A549 (cell line): ENCODE data around the gene INPP5K. TPM values are rescaled to one million over a fixed set of nuclear protein-coding genes. Genes with fewer than 3 reads are reported as not detected.

Source experiments
- ATAC-seq, 2 experiments: fragments of 200-7000 bp in 1 of 2; fragments of >200 bp in 1 of 2; cut with Nextera tagmentation in 1 of 2; cut with Tn5 transposase in 1 of 2; 3 replicates each; pipeline versions ENCODE4 v1.8.0 to v1.9.1; 2018 to 2020; ENCODE audit warnings: mild to moderate bottlenecking in 1 of 2, moderate library complexity in 1 of 2
- CTCF ChIA-PET: fragments of 300-600 bp; sonication (Branson Sonifier 250); formaldehyde crosslinking; extraction: SDS; loops from one replicate; lab custom pipeline; 2021; ENCODE audit warnings: antibody characterized with exemption, inconsistent platforms; lab: Yijun Ruan, JAX
- POLR2A ChIA-PET: fragments of 350-600 bp; formaldehyde crosslinking; extraction: SDS; loops from one replicate; lab custom pipeline; 2021; ENCODE audit warnings: antibody characterized with exemption, inconsistent platforms; lab: Yijun Ruan, JAX
- DNase-seq, 2 experiments: peaks; one replicate each; pipeline versions ENCODE4 v3.0.0 to v3.0.0-alpha.2; 2011 to 2016; ENCODE audit warnings: low read depth in 1 of 2, low spot score in 1 of 2
- FAIRE-seq: peaks from 2 replicates; lab custom pipeline; 2011; peaks lifted over from hg19 to GRCh38; lab: Jason Lieb, UNC
- H3K27ac ChIP-seq, 2 experiments: fragments of >200 bp; sonication (Bioruptor Twin); formaldehyde crosslinking; 3 replicates each; pipeline ENCODE4 v1.5.1; 2016 to 2017
- H3K4me1 ChIP-seq: fragments of >200 bp; sonication (Bioruptor Twin); formaldehyde crosslinking; 3 replicates; pipeline ENCODE4 v1.6.1; 2016
- H3K4me2 ChIP-seq: fragments of >200 bp; sonication (Bioruptor Twin); formaldehyde crosslinking; 3 replicates; pipeline ENCODE4 v1.6.1; 2016
- H3K4me3 ChIP-seq: fragments of >200 bp; sonication (Bioruptor Twin); formaldehyde crosslinking; 3 replicates; pipeline ENCODE4 v1.5.1; 2016
- H3K9me3 ChIP-seq: fragments of >200 bp; sonication (Bioruptor Twin); formaldehyde crosslinking; 3 replicates; pipeline ENCODE4 v1.6.1; 2016
- CBX8 ChIP-seq: fragments of 200-600 bp; sonication (generic); IDR thresholded peaks from 2 replicates; pipeline ENCODE4 v1.6.1; 2016
- EP300 ChIP-seq, 2 experiments: fragments of >200 bp; sonication (Bioruptor Twin); formaldehyde crosslinking; IDR thresholded peaks; 2 replicates in 1 of 2; 3 replicates in 1 of 2; pipeline ENCODE4 v1.6.1; 2016 to 2017
- FOSB ChIP-seq: fragments of 250-450 bp; sonication (Bioruptor Pico); IDR thresholded peaks from 2 replicates; pipeline ENCODE4 v1.5.0; 2020; ENCODE audit warnings: mild to moderate bottlenecking, moderate library complexity
- FOXS1 ChIP-seq: fragments of 250-450 bp; sonication (Bioruptor Pico); IDR thresholded peaks from 2 replicates; pipeline ENCODE4 v1.5.0; 2020; ENCODE audit warnings: mild to moderate bottlenecking, moderate library complexity
- GATA3 ChIP-seq: IDR thresholded peaks from 2 replicates; pipeline ENCODE4 v1.6.1; 2012; ENCODE audit warnings: borderline replicate concordance
- HDAC2 ChIP-seq: fragments of 200-600 bp; sonication (generic); IDR thresholded peaks from 2 replicates; pipeline ENCODE4 v1.6.1; 2016
- HEYL ChIP-seq: fragments of 250-450 bp; sonication (Bioruptor Pico); IDR thresholded peaks from 2 replicates; pipeline ENCODE4 v1.8.0; 2021; ENCODE audit warnings: mild to moderate bottlenecking, moderate library complexity
- HOXB13 ChIP-seq: fragments of 250-450 bp; sonication (Bioruptor Pico); IDR thresholded peaks from 2 replicates; pipeline ENCODE4 v1.5.0; 2020; ENCODE audit warnings: low read depth, mild to moderate bottlenecking, moderate library complexity
- HOXB5 ChIP-seq: fragments of 250-450 bp; sonication (Bioruptor Pico); IDR thresholded peaks from 2 replicates; pipeline ENCODE4 v1.5.0; 2020; ENCODE audit warnings: mild to moderate bottlenecking, moderate library complexity
- KDM1A ChIP-seq: fragments of 200-600 bp; sonication (generic); IDR thresholded peaks from 2 replicates; pipeline ENCODE4 v1.6.1; 2016; ENCODE audit warnings: low read depth, mild to moderate bottlenecking
- KDM5A ChIP-seq: fragments of 200-600 bp; sonication (generic); IDR thresholded peaks from 2 replicates; pipeline ENCODE4 v1.6.1; 2016; ENCODE audit warnings: antibody characterized with exemption, mild to moderate bottlenecking
- MAFK ChIP-seq: fragments of 450-650 bp; IDR thresholded peaks from 2 replicates; pipeline ENCODE4 v1.6.1; 2014; ENCODE audit not compliant: partially characterized antibody
- MAZ ChIP-seq: fragments of 150-350 bp; IDR thresholded peaks from 2 replicates; pipeline ENCODE4 v1.6.1; 2014; ENCODE audit warnings: antibody characterized with exemption, low read depth, low read length, borderline replicate concordance
- MYC ChIP-seq: IDR thresholded peaks from 2 replicates; pipeline ENCODE4 v1.6.1; 2012; ENCODE audit warnings: mild to moderate bottlenecking, inconsistent platforms, low read length, improper control_type of control experiment, borderline replicate concordance
- NPAS2 ChIP-seq: fragments of 250-450 bp; sonication (Bioruptor Pico); IDR thresholded peaks from 2 replicates; pipeline ENCODE4 v1.8.0; 2022; ENCODE audit warnings: mild to moderate bottlenecking, moderate library complexity, borderline replicate concordance
- PHF8 ChIP-seq: fragments of 200-600 bp; sonication (generic); IDR thresholded peaks from 2 replicates; pipeline ENCODE4 v1.6.1; 2016; ENCODE audit warnings: low read depth, mild to moderate bottlenecking, antibody characterized with exemption, moderate library complexity, borderline replicate concordance
- POLR2AphosphoS2 ChIP-seq: conservative IDR thresholded peaks from 2 replicates; pipeline ENCODE4 v1.6.1; 2012; ENCODE audit warnings: low read length, improper control_type of control experiment, inconsistent platforms
- RAD21 ChIP-seq, 2 experiments: fragments of >200 bp in 1 of 2; sonication (Bioruptor Twin) in 1 of 2; formaldehyde crosslinking in 1 of 2; IDR thresholded peaks in 1 of 2; conservative IDR thresholded peaks in 1 of 2; 2 replicates in 1 of 2; 3 replicates in 1 of 2; pipeline ENCODE4 v1.6.1; 2012 to 2018; ENCODE audit warnings: inconsistent platforms in 1 of 2
- RFX5 ChIP-seq: fragments of 450-650 bp; IDR thresholded peaks from 2 replicates; pipeline ENCODE4 v1.7.1; 2014; ENCODE audit warnings: antibody characterized with exemption, mild to moderate bottlenecking, moderate library complexity
- ZFP36 ChIP-seq: fragments of 450-650 bp; IDR thresholded peaks from 2 replicates; pipeline ENCODE4 v1.6.1; 2014; ENCODE audit warnings: borderline replicate concordance; ENCODE audit not compliant: partially characterized antibody
- ZNF302 ChIP-seq: fragments of 250-450 bp; sonication (Bioruptor Pico); IDR thresholded peaks from 2 replicates; pipeline ENCODE4 v1.9.0; 2021; ENCODE audit warnings: inconsistent platforms, mild to moderate bottlenecking, moderate library complexity
- WGBS: methylation state at CpG from one replicate; pipeline ENCODE4 v1.1.6; 2017; ENCODE audit errors: missing lambda C conversion rate; 5-methylcytosine and 5-hydroxymethylcytosine counted together
- polyA plus RNA-seq, 4 experiments: library from polyadenylated mRNA; depleted of rRNA in 3 of 4; stranded (reverse); fragments of >200 nt; fragmentation: RNase III in 1 of 4; extraction: RNeasy Plus Mini Kit Qiagen cat#74134 plus additional on column Dnase treatment in 1 of 4; gene quantifications; 2 replicates in 3 of 4; 3 replicates in 1 of 4; pipeline ENCODE4 v1.2.3, GENCODE V29; 2011 to 2017
- TF ChIP-seq, protein P1 (sequence below): IDR thresholded peaks from 2 replicates; pipeline ENCODE4 v1.6.1; 2012; ENCODE audit warnings: low read depth, borderline replicate concordance
- TF ChIP-seq, protein P2 (sequence below): fragments of 200-600 bp; sonication (generic); IDR thresholded peaks from 2 replicates; pipeline ENCODE4 v1.6.1; 2016; ENCODE audit warnings: antibody characterized with exemption, mild to moderate bottlenecking, moderate library complexity
- TF ChIP-seq, protein P3 (sequence below): fragments of 150-350 bp; IDR thresholded peaks from 2 replicates; pipeline ENCODE4 v1.6.1; 2014; ENCODE audit warnings: low read depth, mild to moderate bottlenecking, low read length
- TF ChIP-seq, protein P4 (sequence below): fragments of >200 bp; sonication (Bioruptor Twin); formaldehyde crosslinking; IDR thresholded peaks from 3 replicates; pipeline ENCODE4 v1.6.1; 2016

INPP5K gene
- polyA plus RNA-seq, 2 of the 4 experiments (the other 2 are of a cell fraction) = 24.3 to 30.8 TPM

DNA sequence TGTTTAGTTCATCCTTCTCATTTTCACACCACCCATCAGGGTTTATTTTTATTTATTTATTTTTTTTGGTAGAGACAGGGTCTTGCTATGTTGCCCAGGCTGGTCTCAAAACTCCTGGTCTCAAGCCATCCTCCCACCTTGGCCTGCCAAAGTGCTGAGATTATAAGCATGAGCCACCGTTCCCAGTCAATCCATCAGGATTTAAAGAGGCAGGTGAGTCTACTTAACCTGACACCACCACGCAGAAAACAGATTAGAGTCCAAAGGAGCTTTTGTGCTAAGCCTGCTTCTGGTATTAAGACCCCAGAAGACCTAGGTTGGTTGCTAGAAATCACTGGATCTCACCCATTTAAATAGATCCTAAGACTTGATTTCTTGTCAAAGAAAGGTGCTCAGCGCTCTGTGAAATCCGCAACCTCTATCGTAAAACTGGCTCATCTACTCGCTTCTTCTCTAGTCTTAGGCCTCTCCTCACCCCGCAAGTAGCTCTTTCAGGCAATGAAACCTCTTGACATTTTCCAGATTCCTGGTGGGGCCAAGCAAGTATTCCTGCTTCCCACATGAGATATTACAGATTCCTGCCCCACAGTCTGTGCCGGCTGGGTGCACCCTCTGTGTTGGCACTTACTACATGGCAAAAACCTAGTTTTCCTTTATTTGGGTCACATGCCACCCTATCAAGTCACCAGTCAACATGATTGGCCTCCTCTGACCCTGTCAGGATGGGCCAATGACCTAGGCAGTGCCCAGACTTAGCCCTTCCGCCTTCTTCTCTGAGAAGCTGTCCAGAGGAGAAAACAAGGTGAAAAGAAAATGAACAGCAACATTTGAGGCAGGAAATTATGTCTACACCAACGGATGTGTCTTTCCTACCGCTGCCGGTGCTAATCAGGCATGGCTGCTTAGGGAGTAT, 37.2 kb upstream of the INPP5K start:
- no peak overlapping the region for H3K4me2 ChIP-seq
- CTCF ChIA-PET = interaction anchor here (0.5 to 3.5 kb wide), 6 partner anchors 20 to 232 kb away, joined by 3 to 11 read pairs (median 4); partner anchors contain the start of gene RILP
- H3K4me1 ChIP-seq = no peaks in the 10 kb centered on the region
- no peaks in the 10 kb centered on the region for H3K9me3 ChIP-seq
- no peak for ATAC-seq
- no peak overlapping the region for H3K27ac ChIP-seq
- H3K4me3 ChIP-seq = no peak overlapping the region
- 93% methylated on average over 12 of the region's 12 CpGs for WGBS
- POLR2A ChIA-PET = no interaction called here
- FAIRE-seq = no peak
- no peak for DNase-seq
- TF ChIP-seq, protein P1, sequence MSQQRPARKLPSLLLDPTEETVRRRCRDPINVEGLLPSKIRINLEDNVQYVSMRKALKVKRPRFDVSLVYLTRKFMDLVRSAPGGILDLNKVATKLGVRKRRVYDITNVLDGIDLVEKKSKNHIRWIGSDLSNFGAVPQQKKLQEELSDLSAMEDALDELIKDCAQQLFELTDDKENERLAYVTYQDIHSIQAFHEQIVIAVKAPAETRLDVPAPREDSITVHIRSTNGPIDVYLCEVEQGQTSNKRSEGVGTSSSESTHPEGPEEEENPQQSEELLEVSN = no peak
- TF ChIP-seq, protein P2, sequence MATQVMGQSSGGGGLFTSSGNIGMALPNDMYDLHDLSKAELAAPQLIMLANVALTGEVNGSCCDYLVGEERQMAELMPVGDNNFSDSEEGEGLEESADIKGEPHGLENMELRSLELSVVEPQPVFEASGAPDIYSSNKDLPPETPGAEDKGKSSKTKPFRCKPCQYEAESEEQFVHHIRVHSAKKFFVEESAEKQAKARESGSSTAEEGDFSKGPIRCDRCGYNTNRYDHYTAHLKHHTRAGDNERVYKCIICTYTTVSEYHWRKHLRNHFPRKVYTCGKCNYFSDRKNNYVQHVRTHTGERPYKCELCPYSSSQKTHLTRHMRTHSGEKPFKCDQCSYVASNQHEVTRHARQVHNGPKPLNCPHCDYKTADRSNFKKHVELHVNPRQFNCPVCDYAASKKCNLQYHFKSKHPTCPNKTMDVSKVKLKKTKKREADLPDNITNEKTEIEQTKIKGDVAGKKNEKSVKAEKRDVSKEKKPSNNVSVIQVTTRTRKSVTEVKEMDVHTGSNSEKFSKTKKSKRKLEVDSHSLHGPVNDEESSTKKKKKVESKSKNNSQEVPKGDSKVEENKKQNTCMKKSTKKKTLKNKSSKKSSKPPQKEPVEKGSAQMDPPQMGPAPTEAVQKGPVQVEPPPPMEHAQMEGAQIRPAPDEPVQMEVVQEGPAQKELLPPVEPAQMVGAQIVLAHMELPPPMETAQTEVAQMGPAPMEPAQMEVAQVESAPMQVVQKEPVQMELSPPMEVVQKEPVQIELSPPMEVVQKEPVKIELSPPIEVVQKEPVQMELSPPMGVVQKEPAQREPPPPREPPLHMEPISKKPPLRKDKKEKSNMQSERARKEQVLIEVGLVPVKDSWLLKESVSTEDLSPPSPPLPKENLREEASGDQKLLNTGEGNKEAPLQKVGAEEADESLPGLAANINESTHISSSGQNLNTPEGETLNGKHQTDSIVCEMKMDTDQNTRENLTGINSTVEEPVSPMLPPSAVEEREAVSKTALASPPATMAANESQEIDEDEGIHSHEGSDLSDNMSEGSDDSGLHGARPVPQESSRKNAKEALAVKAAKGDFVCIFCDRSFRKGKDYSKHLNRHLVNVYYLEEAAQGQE = no peak
- TF ChIP-seq, protein P3, sequence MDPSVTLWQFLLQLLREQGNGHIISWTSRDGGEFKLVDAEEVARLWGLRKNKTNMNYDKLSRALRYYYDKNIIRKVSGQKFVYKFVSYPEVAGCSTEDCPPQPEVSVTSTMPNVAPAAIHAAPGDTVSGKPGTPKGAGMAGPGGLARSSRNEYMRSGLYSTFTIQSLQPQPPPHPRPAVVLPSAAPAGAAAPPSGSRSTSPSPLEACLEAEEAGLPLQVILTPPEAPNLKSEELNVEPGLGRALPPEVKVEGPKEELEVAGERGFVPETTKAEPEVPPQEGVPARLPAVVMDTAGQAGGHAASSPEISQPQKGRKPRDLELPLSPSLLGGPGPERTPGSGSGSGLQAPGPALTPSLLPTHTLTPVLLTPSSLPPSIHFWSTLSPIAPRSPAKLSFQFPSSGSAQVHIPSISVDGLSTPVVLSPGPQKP = no peak
- TF ChIP-seq POLR2AphosphoS2 = no peak
- TF ChIP-seq, protein P4, sequence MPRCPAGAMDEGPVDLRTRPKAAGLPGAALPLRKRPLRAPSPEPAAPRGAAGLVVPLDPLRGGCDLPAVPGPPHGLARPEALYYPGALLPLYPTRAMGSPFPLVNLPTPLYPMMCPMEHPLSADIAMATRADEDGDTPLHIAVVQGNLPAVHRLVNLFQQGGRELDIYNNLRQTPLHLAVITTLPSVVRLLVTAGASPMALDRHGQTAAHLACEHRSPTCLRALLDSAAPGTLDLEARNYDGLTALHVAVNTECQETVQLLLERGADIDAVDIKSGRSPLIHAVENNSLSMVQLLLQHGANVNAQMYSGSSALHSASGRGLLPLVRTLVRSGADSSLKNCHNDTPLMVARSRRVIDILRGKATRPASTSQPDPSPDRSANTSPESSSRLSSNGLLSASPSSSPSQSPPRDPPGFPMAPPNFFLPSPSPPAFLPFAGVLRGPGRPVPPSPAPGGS = no peak
- no peak for TF ChIP-seq FOSB
- TF ChIP-seq KDM1A = no peak
- no peak for TF ChIP-seq RAD21 (conservative IDR thresholded peaks at IDR 0.05 in 1 of 2, IDR thresholded peaks at IDR 0.05 in 1 of 2)
- TF ChIP-seq MAFK = no peak
- TF ChIP-seq NPAS2 (CRISPR knock-in tag) = no peak
- no peak for TF ChIP-seq HOXB5 (CRISPR knock-in tag)
- no peak for TF ChIP-seq HDAC2
- no peak for TF ChIP-seq HOXB13 (CRISPR knock-in tag)
- no peak for TF ChIP-seq EP300 (IDR thresholded peaks at IDR 0.05)
- no peak for TF ChIP-seq RFX5
- no peak for TF ChIP-seq KDM5A
- TF ChIP-seq HEYL (CRISPR knock-in tag) = no peak
- TF ChIP-seq MAZ = no peak

DNA sequence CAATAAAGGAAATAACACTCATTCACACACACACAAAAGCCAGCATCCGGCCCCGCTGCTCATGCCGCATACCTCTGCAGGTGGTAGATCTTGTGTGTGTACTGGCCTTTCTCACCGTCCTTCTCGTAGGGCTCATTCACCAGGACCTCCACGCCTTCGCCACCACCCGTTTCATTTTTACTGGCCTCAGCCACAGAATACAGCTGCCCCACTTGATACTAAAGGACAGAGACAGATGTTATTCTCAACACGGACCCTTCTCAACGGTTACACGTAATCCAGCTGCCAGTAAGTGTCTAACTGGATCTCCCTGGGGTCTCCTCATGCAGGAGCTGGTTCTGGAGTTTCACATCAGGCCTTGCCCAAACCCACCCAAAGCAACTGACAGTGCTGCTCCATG, 36.5 kb upstream of the INPP5K start:
- H3K27ac ChIP-seq = no peak overlapping the region
- no peaks in the 10 kb centered on the region for H3K9me3 ChIP-seq
- H3K4me3 ChIP-seq = no peak overlapping the region
- no peaks in the 10 kb centered on the region for H3K4me1 ChIP-seq
- FAIRE-seq (no peak), DNase-seq (no peak), ATAC-seq (no peak)
- WGBS = 95% methylated on average over 11 of the region's 11 CpGs
- ChIA-PET CTCF (interaction anchor here (0.9 to 1.6 kb wide), 2 partner anchors 13 to 21 kb away, joined by 3 to 6 read pairs; no protein-coding TSS in a partner anchor), POLR2A (no interaction called here)
- no peak overlapping the region for H3K4me2 ChIP-seq
- TF ChIP-seq POLR2AphosphoS2 (no peak), MYC (no peak), RFX5 (no peak), CBX8 (no peak), ZFP36 (no peak), RAD21 (conservative IDR thresholded peaks at IDR 0.05 in 1 of 2, IDR thresholded peaks at IDR 0.05 in 1 of 2) (no peak), ZNF302 (no peak), NPAS2 (CRISPR knock-in tag) (no peak), GATA3 (no peak), FOXS1 (CRISPR knock-in tag) (no peak), HEYL (CRISPR knock-in tag) (no peak), PHF8 (no peak)
- TF ChIP-seq, protein P4 = no peak
